Measurements from ENCODE around the gene FADS2. TPM values are rescaled to one million over a fixed set of nuclear protein-coding genes. Genes with fewer than 3 reads are reported as not detected.

Gene FADS2
- 39.5 TPM for total RNA-seq
- polyA plus RNA-seq = 11.2 TPM
- long read RNA-seq, donor 1 = 0 reads
- long read RNA-seq, donor 2 = 0 reads
- long read RNA-seq, donor 3, transcript FADS2-202 (12 exons, 3,630 nt) = major isoform, 8 of 11 reads
- long read RNA-seq, donor 3, partial matches to known transcripts = 0 of 11 reads
- long read RNA-seq, donor 3, other reads (novel, unspliced or antisense) = 0 of 11 reads
- long read RNA-seq, donor 4, full-length matches to known transcripts = 9 of 16 reads
- long read RNA-seq, donor 4, partial matches to known transcripts = 7 of 16 reads
- long read RNA-seq, donor 4, other reads (novel, unspliced or antisense) = 0 of 16 reads
- long read RNA-seq, donor 5, transcript FADS2-202 (12 exons, 3,630 nt) = major isoform, 6 of 19 reads
- long read RNA-seq, donor 5, partial matches to known transcripts = 6 of 19 reads
- long read RNA-seq, donor 5, other reads (novel, unspliced or antisense) = 5 of 19 reads
- long read RNA-seq, donor 6, transcript FADS2-202 (12 exons, 3,630 nt) = major isoform, 13 of 27 reads
- long read RNA-seq, donor 6, partial matches to known transcripts = 12 of 27 reads
- long read RNA-seq, donor 6, other reads (novel, unspliced or antisense) = 0 of 27 reads
- long read RNA-seq, donor 7, full-length matches to known transcripts = 5 of 10 reads
- long read RNA-seq, donor 7, partial matches to known transcripts = 0 of 10 reads
- long read RNA-seq, donor 7, other reads (novel, unspliced or antisense) = 5 of 10 reads
- long read RNA-seq, donor 8, partial matches to known transcripts = 5 of 11 reads
- long read RNA-seq, donor 8, other reads (novel, unspliced or antisense) = 0 of 11 reads
- long read RNA-seq, donor 9, transcript FADS2-202 (12 exons, 3,630 nt) = major isoform, 5 of 13 reads
- long read RNA-seq, donor 9, partial matches to known transcripts = 0 of 13 reads
- long read RNA-seq, donor 9, other reads (novel, unspliced or antisense) = 5 of 13 reads
- long read RNA-seq, donor 10, partial matches to known transcripts = 0 of 5 reads
- long read RNA-seq, donor 10, other reads (novel, unspliced or antisense) = 0 of 5 reads

DNA sequence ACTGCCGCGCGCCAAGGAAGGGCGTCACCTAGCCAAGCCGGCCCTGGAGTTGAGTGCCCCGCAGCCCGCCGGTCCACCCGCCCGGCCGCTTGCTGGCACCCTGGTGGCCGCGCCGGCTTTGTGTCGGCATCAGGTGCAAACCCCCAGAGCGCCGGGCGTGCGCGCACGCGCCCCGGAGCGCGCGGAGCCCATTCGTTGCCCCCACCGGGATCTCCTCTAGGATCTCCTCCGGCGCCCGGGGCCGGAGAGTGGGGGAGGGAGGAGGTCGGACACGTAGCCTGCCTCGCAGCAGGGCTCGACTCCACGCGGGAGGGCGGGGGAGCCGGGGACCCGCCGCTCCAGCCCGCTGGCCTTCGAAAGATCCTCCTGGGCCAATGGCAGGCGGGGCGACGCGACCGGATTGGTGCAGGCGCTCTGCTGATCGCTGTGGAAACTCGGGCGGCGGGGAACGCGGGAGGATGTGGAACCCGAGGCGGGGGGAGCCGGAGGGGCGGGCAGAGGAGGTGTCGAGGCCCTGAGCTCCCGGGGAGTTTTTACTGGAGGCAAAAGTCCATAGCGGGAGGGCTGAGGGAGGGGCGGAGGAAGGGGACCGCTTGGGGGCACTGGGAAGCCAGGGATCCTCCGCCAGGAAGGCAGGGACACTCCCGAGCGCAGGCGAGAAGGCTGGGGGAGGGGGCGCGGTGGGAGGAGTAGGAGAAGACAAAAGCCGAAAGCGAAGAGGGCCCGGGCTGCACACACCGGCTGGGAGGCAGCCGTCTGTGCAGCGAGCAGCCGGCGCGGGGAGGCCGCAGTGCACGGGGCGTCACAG, at the start of gene FADS2:
Gene FADS2 (plus strand): TSS at position 730 of the 808 bp plus-strand sequence. CDS start 91 bp downstream, outside the sequence.
- under 1% methylated on average over 83 of the region's 83 CpGs for WGBS
- peak in 6 of 9 donors; percentile 65 to 96 (median 85) for DNase-seq (ENCODE audit: low read depth in 6 of 9, low spot score in 9 of 9)
- H3K9me3 ChIP-seq (ENCODE audit: control insufficient read depth in 2 of 2, insufficient read depth in 1 of 2, low read length in 1 of 2) = no peaks in the 10 kb centered on the region
- H3K36me3 ChIP-seq (ENCODE audit: control insufficient read depth in 2 of 2, insufficient read depth in 2 of 2, low read length in 1 of 2) = peaks cover 0 to 3% of the 10 kb centered on the region in 2 donors
- H3K27me3 ChIP-seq (ENCODE audit: control insufficient read depth in 2 of 2, insufficient read depth in 1 of 2, low read length in 1 of 2) = no peaks in the 10 kb centered on the region
- peak within 1 kb of the TSS; percentile 77 to 89 for H3K27ac ChIP-seq (ENCODE audit: low read depth in 1 of 2, low read length in 1 of 2)
- peaks cover 28 to 54% of the 10 kb centered on the region in 2 donors for H3K4me1 ChIP-seq (ENCODE audit: control insufficient read depth in 2 of 2, insufficient read depth in 2 of 2, low read length in 2 of 2)
- H3K4me3 ChIP-seq (ENCODE audit: low read length in 2 of 2) = peak within 1 kb of the TSS; percentile 63 to 86

- Histone ChIP-seq H3K27ac (ENCODE audit: low read depth in 1 of 2, low read length in 1 of 2) (no peak overlapping the region), H3K36me3 (ENCODE audit: control insufficient read depth in 2 of 2, insufficient read depth in 2 of 2, low read length in 1 of 2) (no peaks in the 10 kb centered on the region), H3K27me3 (ENCODE audit: control insufficient read depth in 2 of 2, insufficient read depth in 1 of 2, low read length in 1 of 2) (peaks cover 2 to 24% of the 10 kb centered on the region in 2 donors), H3K4me1 (ENCODE audit: control insufficient read depth in 2 of 2, insufficient read depth in 2 of 2, low read length in 2 of 2) (peaks cover 4 to 5% of the 10 kb centered on the region in 2 donors), H3K4me3 (ENCODE audit: low read length in 2 of 2) (no peak overlapping the region), H3K9me3 (ENCODE audit: control insufficient read depth in 2 of 2, insufficient read depth in 1 of 2, low read length in 1 of 2) (no peaks in the 10 kb centered on the region)
- DNase-seq (ENCODE audit: low read depth in 6 of 9, low spot score in 9 of 9) = no peak
- WGBS = 95% methylated on average over 11 of the region's 11 CpGs
Observed at GRCh38 chr11:61778357-61778886, 49.7 kb upstream of the FADS2 start.

DNA sequence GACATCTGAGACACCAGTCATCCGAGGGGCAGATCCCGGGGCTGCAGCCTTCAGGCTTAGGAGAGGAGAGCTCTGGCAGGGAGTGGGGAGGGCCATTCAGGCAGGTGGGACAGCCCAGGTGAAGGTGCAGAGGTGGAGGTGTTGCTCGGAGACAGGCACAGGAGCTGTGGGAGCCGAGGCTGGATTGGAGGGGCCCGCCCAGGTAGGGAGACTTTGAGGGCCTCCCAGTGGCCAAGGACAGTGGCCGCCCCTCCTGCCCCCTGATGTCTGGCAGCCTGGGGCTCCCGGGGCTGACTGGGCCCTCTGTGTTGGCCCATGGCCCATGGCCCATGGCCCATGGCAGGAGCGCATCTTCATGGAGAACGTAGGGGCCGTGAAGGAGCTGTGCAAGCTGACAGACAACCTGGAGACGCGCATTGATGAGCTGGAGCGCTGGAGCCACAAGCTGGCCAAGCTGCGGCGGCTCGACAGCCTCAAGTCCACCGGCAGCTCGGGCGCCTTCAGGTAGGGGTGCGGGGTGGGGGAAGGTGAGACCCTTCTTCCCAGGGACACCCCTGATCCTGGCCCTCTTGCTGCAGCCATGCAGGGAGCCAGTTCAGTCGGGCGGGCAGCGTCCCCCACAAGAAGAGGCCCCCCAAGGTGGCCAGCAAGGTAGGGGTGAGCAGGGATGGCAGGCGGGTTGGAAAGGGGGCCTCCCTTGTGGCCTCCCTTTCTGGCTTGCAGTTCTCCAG, 49.0 kb upstream of the FADS2 start:
- 95% methylated on average over 24 of the region's 24 CpGs for WGBS
- H3K27ac ChIP-seq (ENCODE audit: low read depth in 1 of 2, low read length in 1 of 2) = no peak overlapping the region
- no peak for DNase-seq (ENCODE audit: low read depth in 6 of 9, low spot score in 9 of 9)

GRCh38 chr11:61779666-61780525, 48.2 kb upstream of the FADS2 start:
- H3K4me3 ChIP-seq (ENCODE audit: low read length in 2 of 2) = no peak overlapping the region
- H3K9me3 ChIP-seq (ENCODE audit: control insufficient read depth in 2 of 2, insufficient read depth in 1 of 2, low read length in 1 of 2) = no peaks in the 10 kb centered on the region
- no peak for DNase-seq (ENCODE audit: low read depth in 6 of 9, low spot score in 9 of 9)
- no peak overlapping the region for H3K27ac ChIP-seq (ENCODE audit: low read depth in 1 of 2, low read length in 1 of 2)
- H3K4me1 ChIP-seq (ENCODE audit: control insufficient read depth in 2 of 2, insufficient read depth in 2 of 2, low read length in 2 of 2) = peaks cover 4 to 5% of the 10 kb centered on the region in 2 donors
- peaks cover 2 to 24% of the 10 kb centered on the region in 2 donors for H3K27me3 ChIP-seq (ENCODE audit: control insufficient read depth in 2 of 2, insufficient read depth in 1 of 2, low read length in 1 of 2)
- H3K36me3 ChIP-seq (ENCODE audit: control insufficient read depth in 2 of 2, insufficient read depth in 2 of 2, low read length in 1 of 2) = peaks cover 1 to 5% of the 10 kb centered on the region in 2 donors
- WGBS = 94% methylated on average over 14 of the region's 14 CpGs

More for the DNA sequence above, 49.0 kb upstream of the FADS2 start:
- no peaks in the 10 kb centered on the region for H3K36me3 ChIP-seq (ENCODE audit: control insufficient read depth in 2 of 2, insufficient read depth in 2 of 2, low read length in 1 of 2)
- H3K9me3 ChIP-seq (ENCODE audit: control insufficient read depth in 2 of 2, insufficient read depth in 1 of 2, low read length in 1 of 2) = no peaks in the 10 kb centered on the region
- no peak overlapping the region for H3K4me3 ChIP-seq (ENCODE audit: low read length in 2 of 2)
- peaks cover 2 to 24% of the 10 kb centered on the region in 2 donors for H3K27me3 ChIP-seq (ENCODE audit: control insufficient read depth in 2 of 2, insufficient read depth in 1 of 2, low read length in 1 of 2)
- peaks cover 4 to 5% of the 10 kb centered on the region in 2 donors for H3K4me1 ChIP-seq (ENCODE audit: control insufficient read depth in 2 of 2, insufficient read depth in 2 of 2, low read length in 2 of 2)

GRCh38 chr11:61780581-61781162, 47.4 kb upstream of the FADS2 start:
- peaks cover 9% of the 10 kb centered on the region in 2 donors for H3K36me3 ChIP-seq (ENCODE audit: control insufficient read depth in 2 of 2, insufficient read depth in 2 of 2, low read length in 1 of 2)
- DNase-seq (ENCODE audit: low read depth in 6 of 9, low spot score in 9 of 9) = no peak
- WGBS = 93% methylated on average over 9 of the region's 9 CpGs

GRCh38 chr11:61781585-61781984, 46.5 kb upstream of the FADS2 start:
- Histone ChIP-seq H3K4me3 (ENCODE audit: low read length in 2 of 2) (no peak overlapping the region), H3K9me3 (ENCODE audit: control insufficient read depth in 2 of 2, insufficient read depth in 1 of 2, low read length in 1 of 2) (no peaks in the 10 kb centered on the region), H3K27ac (ENCODE audit: low read depth in 1 of 2, low read length in 1 of 2) (no peak overlapping the region), H3K4me1 (ENCODE audit: control insufficient read depth in 2 of 2, insufficient read depth in 2 of 2, low read length in 2 of 2) (peaks cover 4 to 5% of the 10 kb centered on the region in 2 donors), H3K27me3 (ENCODE audit: control insufficient read depth in 2 of 2, insufficient read depth in 1 of 2, low read length in 1 of 2) (peaks cover 2 to 24% of the 10 kb centered on the region in 2 donors), H3K36me3 (ENCODE audit: control insufficient read depth in 2 of 2, insufficient read depth in 2 of 2, low read length in 1 of 2) (peaks cover 15 to 18% of the 10 kb centered on the region in 2 donors)
- DNase-seq (ENCODE audit: low read depth in 6 of 9, low spot score in 9 of 9) = no peak
- 92% methylated on average over 5 of the region's 5 CpGs for WGBS

More at GRCh38 chr11:61780581-61781162, 47.4 kb upstream of the FADS2 start:
- Histone ChIP-seq H3K4me1 (ENCODE audit: control insufficient read depth in 2 of 2, insufficient read depth in 2 of 2, low read length in 2 of 2) (peaks cover 4 to 5% of the 10 kb centered on the region in 2 donors), H3K27ac (ENCODE audit: low read depth in 1 of 2, low read length in 1 of 2) (no peak overlapping the region), H3K27me3 (ENCODE audit: control insufficient read depth in 2 of 2, insufficient read depth in 1 of 2, low read length in 1 of 2) (peaks cover 2 to 24% of the 10 kb centered on the region in 2 donors), H3K9me3 (ENCODE audit: control insufficient read depth in 2 of 2, insufficient read depth in 1 of 2, low read length in 1 of 2) (no peaks in the 10 kb centered on the region), H3K4me3 (ENCODE audit: low read length in 2 of 2) (no peak overlapping the region)

- no peak for DNase-seq (ENCODE audit: low read depth in 6 of 9, low spot score in 9 of 9)
- H3K9me3 ChIP-seq (ENCODE audit: control insufficient read depth in 2 of 2, insufficient read depth in 1 of 2, low read length in 1 of 2) = no peaks in the 10 kb centered on the region
- H3K27ac ChIP-seq (ENCODE audit: low read depth in 1 of 2, low read length in 1 of 2) = no peak overlapping the region
- no peak overlapping the region for H3K4me3 ChIP-seq (ENCODE audit: low read length in 2 of 2)
- H3K27me3 ChIP-seq (ENCODE audit: control insufficient read depth in 2 of 2, insufficient read depth in 1 of 2, low read length in 1 of 2) = peaks cover 0 to 18% of the 10 kb centered on the region in 2 donors
- H3K4me1 ChIP-seq (ENCODE audit: control insufficient read depth in 2 of 2, insufficient read depth in 2 of 2, low read length in 2 of 2) = peaks cover 0 to 5% of the 10 kb centered on the region in 2 donors
- 98% methylated on average over 3 of the region's 3 CpGs for WGBS
- H3K36me3 ChIP-seq (ENCODE audit: control insufficient read depth in 2 of 2, insufficient read depth in 2 of 2, low read length in 1 of 2) = peaks cover 22 to 25% of the 10 kb centered on the region in 2 donors
Observed at GRCh38 chr11:61782299-61782698, 45.8 kb upstream of the FADS2 start.

All from thymus (tissue), 14 donors.